Stomach (tissue), 9 donors: Measurements from ENCODE around the gene AIG1. TPM values are rescaled to one million over a fixed set of nuclear protein-coding genes. Genes with fewer than 3 reads are reported as not detected.

ENCODE experiments used
- DNase-seq, 2 donors: peaks; one replicate each; pipeline versions ENCODE4 v3.0.0 to v3.0.0-alpha.2; 2013 to 2019
- H3K27ac ChIP-seq, 5 donors: fragments of 200-600 bp in 4 of 5; sonication (generic) in 4 of 5; one replicate each; pipeline ENCODE4 v1.5.1; 2013 to 2019; ENCODE audit warnings: mild to moderate bottlenecking in 1 of 5, moderate library complexity in 1 of 5
- H3K27me3 ChIP-seq, 3 donors: fragments of 200-600 bp; sonication (generic); one replicate each; pipeline ENCODE4 v1.5.1; 2017 to 2019; ENCODE audit warnings: mixed run types in 1 of 3
- H3K36me3 ChIP-seq, 4 donors: fragments of 200-600 bp; sonication (generic); 1 replicate in 3 of 4; 2 replicates in 1 of 4; pipeline ENCODE4 v1.5.1; 2016 to 2019
- H3K4me1 ChIP-seq, 4 donors: fragments of 200-600 bp; sonication (generic); one replicate each; pipeline ENCODE4 v1.5.1; 2016 to 2019
- H3K4me3 ChIP-seq, 4 donors: fragments of 200-600 bp; sonication (generic) in 3 of 4; one replicate each; pipeline ENCODE4 v1.5.1; 2016 to 2019; ENCODE audit warnings: mild to moderate bottlenecking in 1 of 4
- H3K9me3 ChIP-seq, 4 donors: fragments of 200-600 bp; sonication (generic); one replicate each; pipeline ENCODE4 v1.5.1; 2016 to 2019
- CTCF ChIP-seq, 7 experiments: fragments of 450-650 bp in 4 of 7; fragments of 200-600 bp in 3 of 7; sonication (generic) in 3 of 7; IDR thresholded peaks; one replicate each; pipeline ENCODE4 v1.5.1; 2016 to 2019; ENCODE audit warnings: antibody characterized with exemption in 7 of 7, control low read depth in 2 of 7, mild to moderate bottlenecking in 1 of 7
- EP300 ChIP-seq: sonication (generic); formaldehyde crosslinking; IDR thresholded peaks from one replicate; pipeline ENCODE4 v1.6.1; 2017; ENCODE audit warnings: antibody characterized with exemption
- POLR2A ChIP-seq, 4 donors: fragments of 450-650 bp; IDR thresholded peaks; one replicate each; pipeline ENCODE4 v1.6.1; 2016; ENCODE audit warnings: antibody characterized with exemption in 4 of 4, control low read depth in 2 of 4, mild to moderate bottlenecking in 1 of 4, moderate library complexity in 1 of 4
- POLR2AphosphoS5 ChIP-seq, 3 donors: sonication (generic); formaldehyde crosslinking; IDR thresholded peaks; one replicate each; pipeline ENCODE4 v1.6.1; 2016; ENCODE audit warnings: antibody characterized with exemption in 3 of 3
- WGBS, 5 donors: extraction: QIAGEN DNeasy Blood & Tissue Kit in 3 of 5; methylation state at CpG; one replicate each; pipeline versions ENCODE4 v1.1.5 to v1.1.7; 2013 to 2018; 5-methylcytosine and 5-hydroxymethylcytosine counted together
- intact Hi-C: fragments of 100-400 bp; cut with DNase I; formaldehyde crosslinking; loops from one replicate; pipeline ENCODE4 v1.15.1; 2023; ENCODE audit warnings: low total_unique reads
- polyA plus RNA-seq, 3 donors: library from polyadenylated mRNA; stranded (reverse); fragments of 200-250 nt; gene quantifications; one replicate each; pipeline ENCODE4 v1.2.3, GENCODE V29; 2013
- total RNA-seq, 5 donors: library from RNA; depleted of rRNA; stranded (reverse); fragments of >200 nt; gene quantifications; one replicate each; pipeline versions ENCODE4 v1.1.0 to v1.2.3, GENCODE V29; 2014 to 2016
- donor health status: healthy with polysubstance abuse.
- donor health status: Bipolar disorder and iron deficiency.
- donor health status: healthy.

Gene AIG1
- total and polyA plus RNA-seq, 8 donors: 10.8 to 220 (median 29.7) TPM; not detected in 1

GRCh38 chr6:143229400-143229799 lies 168.7 kb downstream of the AIG1 start:
- no peak overlapping the region for H3K27ac ChIP-seq
- 75 to 93% (median 92%) methylated on average over 1 of the region's 1 CpG for WGBS, 5 donors
- TF ChIP-seq CTCF (IDR thresholded peaks at IDR 0.05): no peak
- intact Hi-C loops: no loop called here
- no peaks in the 10 kb centered on the region for H3K36me3 ChIP-seq
- DNase-seq: no peak
- H3K4me3 ChIP-seq: no peak overlapping the region
- H3K27me3 ChIP-seq: no peaks in the 10 kb centered on the region
- no peaks in the 10 kb centered on the region for H3K4me1 ChIP-seq
- no peaks in the 10 kb centered on the region for H3K9me3 ChIP-seq

- H3K4me1 ChIP-seq: no peaks in the 10 kb centered on the region
- intact Hi-C loops: no loop called here
- TF ChIP-seq CTCF (IDR thresholded peaks at IDR 0.05): peak in 4 of 7 experiments; percentile 8 to 25 (median 18)
- TF ChIP-seq POLR2A (IDR thresholded peaks at IDR 0.05): no peak
- TF ChIP-seq EP300: no peak
- no peak for TF ChIP-seq POLR2AphosphoS5 (IDR thresholded peaks at IDR 0.05)
- peak; percentile 30 to 35 for DNase-seq
- no peaks in the 10 kb centered on the region for H3K27me3 ChIP-seq
- 93 to 98% (median 94%) methylated on average over 4 of the region's 4 CpGs for WGBS, 5 donors
- H3K36me3 ChIP-seq: no peaks in the 10 kb centered on the region
- H3K4me3 ChIP-seq: no peak overlapping the region
- H3K9me3 ChIP-seq: no peaks in the 10 kb centered on the region
- H3K27ac ChIP-seq: no peak overlapping the region
Measured at GRCh38 chr6:143232849-143233248, 172.2 kb downstream of the AIG1 start.

- peak in 1 of 2 donors; percentile 22 for DNase-seq
- Histone ChIP-seq H3K4me3 (no peak overlapping the region), H3K27me3 (no peaks in the 10 kb centered on the region), H3K4me1 (no peaks in the 10 kb centered on the region), H3K9me3 (no peaks in the 10 kb centered on the region), H3K27ac (no peak overlapping the region), H3K36me3 (no peaks in the 10 kb centered on the region)
- intact Hi-C loops: no loop called here
- no peak for TF ChIP-seq POLR2A (IDR thresholded peaks at IDR 0.05)
- TF ChIP-seq POLR2AphosphoS5 (IDR thresholded peaks at IDR 0.05): no peak
- no peak for TF ChIP-seq CTCF (IDR thresholded peaks at IDR 0.05)
- TF ChIP-seq EP300: no peak
- WGBS, 5 donors: 52 to 63% (median 62%) methylated on average over 8 of the region's 8 CpGs
Measured at GRCh38 chr6:143233554-143234285, 173.0 kb downstream of the AIG1 start.

GRCh38 chr6:143234734-143235133 lies 174.0 kb downstream of the AIG1 start:
- Histone ChIP-seq H3K4me1 (no peaks in the 10 kb centered on the region), H3K4me3 (no peak overlapping the region), H3K27me3 (no peaks in the 10 kb centered on the region), H3K9me3 (no peaks in the 10 kb centered on the region), H3K27ac (no peak overlapping the region), H3K36me3 (no peaks in the 10 kb centered on the region)
- WGBS, 5 donors: 83 to 94% (median 89%) methylated on average over 2 of the region's 2 CpGs
- DNase-seq: no peak
- intact Hi-C loops: no loop called here
- TF ChIP-seq POLR2AphosphoS5 (IDR thresholded peaks at IDR 0.05) (no peak), EP300 (no peak), CTCF (IDR thresholded peaks at IDR 0.05) (no peak), POLR2A (IDR thresholded peaks at IDR 0.05) (no peak)
